Measurements from ENCODE around the gene TMEM63C. TPM values are rescaled to one million over a fixed set of nuclear protein-coding genes. Genes with fewer than 3 reads are reported as not detected.

Gene TMEM63C
- polyA plus RNA-seq, 1 donor (not counting 4 experiments of a cell fraction or from before 2014, with no cell fraction given) = 0.66 TPM

GRCh38 chr14:77186911-77187648 lies 5.5 kb downstream of the TMEM63C start:
- dilution Hi-C loops (cut with MboI; ENCODE audit: extremely low pct_ligation_motif_present, low sequenced_read_pairs) = no loop called here
- Histone ChIP-seq H3K79me2 (ENCODE audit: control insufficient read depth, insufficient read depth, low read length) (no peaks in the 10 kb centered on the region), H2AFZ (ENCODE audit: control insufficient read depth, low read length) (no peak overlapping the region), H4K20me1 (ENCODE audit: control insufficient read depth, extremely low read depth, insufficient read depth, low read length) (no peaks in the 10 kb centered on the region), H3K9ac (ENCODE audit: control insufficient read depth, extremely low read depth, insufficient read depth, low read length) (no peak overlapping the region), H3K27me3 (ENCODE audit: control insufficient read depth, extremely low read depth, insufficient read depth, low read length) (peaks cover 4% of the 10 kb centered on the region), H3K4me2 (ENCODE audit: control insufficient read depth, extremely low read depth, insufficient read depth, low read depth, low read length) (no peak overlapping the region), H3K4me1 (ENCODE audit: control insufficient read depth, extremely low read depth, insufficient read depth, low read length) (peaks cover 11% of the 10 kb centered on the region), H3K27ac (ENCODE audit: control insufficient read depth, insufficient read depth, low read length) (no peak overlapping the region), H3K4me3 (ENCODE audit: control insufficient read depth in 2 of 3, extremely low read depth in 1 of 3, insufficient read depth in 2 of 3, low read depth in 1 of 3, low read length in 3 of 3) (no peak overlapping the region), H3K36me3 (ENCODE audit: control insufficient read depth in 2 of 2, extremely low read depth in 1 of 2, insufficient read depth in 2 of 2, low read length in 2 of 2) (no peaks in the 10 kb centered on the region), H3K9me1 (ENCODE audit: control insufficient read depth, extremely low read depth, insufficient read depth, low read length) (no peaks in the 10 kb centered on the region), H3K9me3 (ENCODE audit: control insufficient read depth, low read depth, low read length) (no peaks in the 10 kb centered on the region)
- no peak for TF ChIP-seq CTCF (optimal IDR thresholded peaks at IDR 0.05 in 1 of 3, IDR thresholded peaks at IDR 0.05 in 1 of 3, conservative IDR thresholded peaks at IDR 0.05 in 1 of 3; ENCODE audit: extremely low read depth in 1 of 3, insufficient read depth in 2 of 3, low read length in 3 of 3)
- no peak for TF ChIP-seq EZH2 (IDR thresholded peaks at IDR 0.05; ENCODE audit: low read length)
- DNase-seq (ENCODE audit: low read depth, low spot score) (peak; percentile 13), FAIRE-seq (no peak)

- Histone ChIP-seq H3K4me2 (ENCODE audit: control insufficient read depth, extremely low read depth, insufficient read depth, low read depth, low read length) (no peak overlapping the region), H3K9me1 (ENCODE audit: control insufficient read depth, extremely low read depth, insufficient read depth, low read length) (no peaks in the 10 kb centered on the region), H3K4me3 (ENCODE audit: control insufficient read depth in 2 of 3, extremely low read depth in 1 of 3, insufficient read depth in 2 of 3, low read depth in 1 of 3, low read length in 3 of 3) (no peak overlapping the region), H3K9me3 (ENCODE audit: control insufficient read depth, low read depth, low read length) (no peaks in the 10 kb centered on the region), H3K27ac (ENCODE audit: control insufficient read depth, insufficient read depth, low read length) (no peak overlapping the region), H3K79me2 (ENCODE audit: control insufficient read depth, insufficient read depth, low read length) (no peaks in the 10 kb centered on the region), H2AFZ (ENCODE audit: control insufficient read depth, low read length) (no peak overlapping the region), H3K4me1 (ENCODE audit: control insufficient read depth, extremely low read depth, insufficient read depth, low read length) (peaks cover 11% of the 10 kb centered on the region), H3K36me3 (ENCODE audit: control insufficient read depth in 2 of 2, extremely low read depth in 1 of 2, insufficient read depth in 2 of 2, low read length in 2 of 2) (no peaks in the 10 kb centered on the region), H3K27me3 (ENCODE audit: control insufficient read depth, extremely low read depth, insufficient read depth, low read length) (peaks cover 4% of the 10 kb centered on the region), H4K20me1 (ENCODE audit: control insufficient read depth, extremely low read depth, insufficient read depth, low read length) (no peaks in the 10 kb centered on the region), H3K9ac (ENCODE audit: control insufficient read depth, extremely low read depth, insufficient read depth, low read length) (no peak overlapping the region)
- TF ChIP-seq CTCF (optimal IDR thresholded peaks at IDR 0.05 in 1 of 3, IDR thresholded peaks at IDR 0.05 in 1 of 3, conservative IDR thresholded peaks at IDR 0.05 in 1 of 3; ENCODE audit: extremely low read depth in 1 of 3, insufficient read depth in 2 of 3, low read length in 3 of 3) (no peak), EZH2 (IDR thresholded peaks at IDR 0.05; ENCODE audit: low read length) (no peak)
- no peak for DNase-seq (ENCODE audit: low read depth, low spot score)
- no peak for FAIRE-seq
- dilution Hi-C loops (cut with MboI; ENCODE audit: extremely low pct_ligation_motif_present, low sequenced_read_pairs) = no loop called here
Observed at GRCh38 chr14:77187649-77188012, 6.0 kb downstream of the TMEM63C start.
